ENCODE data around the gene PLXNA2.

Gene PLXNA2

DNA sequence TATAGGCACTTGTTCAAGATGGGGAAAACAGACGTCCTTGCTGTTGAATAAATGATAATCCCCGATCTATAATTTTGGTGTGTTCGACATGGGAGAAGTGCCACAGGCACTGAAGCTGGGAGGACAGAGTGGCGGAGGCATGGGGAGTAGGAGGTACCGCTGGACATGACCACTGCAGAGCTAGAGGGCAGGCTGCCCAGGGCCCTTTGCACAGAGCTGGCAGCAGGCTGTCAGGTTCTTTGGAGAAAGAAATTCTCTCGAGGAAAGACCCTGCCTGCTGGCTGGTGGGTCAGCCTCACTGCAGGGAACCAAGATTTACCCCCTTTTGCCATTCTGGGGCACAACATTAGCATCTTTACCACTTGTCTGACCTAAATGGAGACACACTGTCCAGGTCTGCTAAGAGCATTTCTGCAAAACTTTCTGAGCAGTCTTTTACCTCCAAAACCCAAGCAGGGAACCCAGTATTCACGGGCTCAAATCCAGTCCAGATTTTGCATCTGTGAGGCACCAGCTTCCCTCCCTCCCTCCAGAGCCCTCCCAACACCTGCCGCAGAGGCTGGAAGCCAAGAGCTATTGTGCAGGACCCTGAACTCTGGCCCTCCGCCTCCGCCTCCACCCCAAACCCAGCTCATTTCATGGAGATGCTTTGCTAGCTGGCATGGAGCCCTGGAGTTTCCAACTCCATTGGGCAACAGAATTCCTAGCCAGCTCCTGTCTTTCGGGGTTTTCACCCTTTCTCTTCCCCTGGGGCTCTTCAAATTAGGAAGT is 142.3 kb downstream of the PLXNA2 start:
- TF ChIP-seq GATA3 (IDR thresholded peaks at IDR 0.05; ENCODE audit: low read depth, low read length) (no peak), GATA2 (IDR thresholded peaks at IDR 0.05; ENCODE audit: low read depth, low read length) (no peak)

DNA sequence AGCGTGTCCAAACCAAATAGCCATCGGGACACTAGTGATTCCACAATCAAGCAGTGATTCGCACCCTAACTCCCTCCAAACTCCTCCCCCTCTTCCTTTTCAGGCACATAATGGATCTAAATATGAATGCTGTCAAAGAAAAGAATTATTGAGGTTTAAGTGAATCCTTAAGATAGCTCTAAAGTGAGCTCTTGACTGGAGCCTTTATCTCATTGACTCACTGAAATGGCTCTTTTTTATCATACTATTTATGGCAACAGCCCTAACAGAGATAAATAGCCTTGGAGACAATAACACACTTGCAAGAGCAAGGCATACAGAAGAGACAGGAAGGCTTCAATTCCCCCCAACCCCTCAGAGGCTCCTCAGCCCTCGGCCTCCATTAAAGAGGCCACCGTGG is 143.3 kb downstream of the PLXNA2 start:
- TF ChIP-seq GATA2 (IDR thresholded peaks at IDR 0.05; ENCODE audit: low read depth, low read length) (no peak), GATA3 (IDR thresholded peaks at IDR 0.05; ENCODE audit: low read depth, low read length) (no peak)

DNA sequence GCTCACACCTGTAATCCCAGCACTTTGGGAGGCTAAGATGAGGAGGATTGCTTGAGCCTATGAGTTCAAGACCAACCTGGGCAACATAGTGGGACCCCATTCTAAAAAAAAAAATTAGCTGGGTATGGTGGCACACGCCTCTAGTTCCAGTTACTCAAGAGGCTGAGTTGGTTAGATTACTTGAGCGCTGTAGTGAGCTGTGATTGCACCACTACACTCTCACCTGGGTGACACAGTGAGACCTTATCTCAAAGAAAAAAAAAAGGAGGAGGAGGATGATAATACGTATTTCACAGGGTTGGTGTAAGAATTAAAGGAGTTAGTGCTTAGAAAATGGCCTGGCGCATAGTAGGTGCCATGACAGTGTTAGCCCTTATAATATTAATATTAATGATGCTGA is 144.1 kb downstream of the PLXNA2 start:
- TF ChIP-seq GATA3 (IDR thresholded peaks at IDR 0.05; ENCODE audit: low read depth, low read length) (no peak), GATA2 (IDR thresholded peaks at IDR 0.05; ENCODE audit: low read depth, low read length) (no peak)

DNA sequence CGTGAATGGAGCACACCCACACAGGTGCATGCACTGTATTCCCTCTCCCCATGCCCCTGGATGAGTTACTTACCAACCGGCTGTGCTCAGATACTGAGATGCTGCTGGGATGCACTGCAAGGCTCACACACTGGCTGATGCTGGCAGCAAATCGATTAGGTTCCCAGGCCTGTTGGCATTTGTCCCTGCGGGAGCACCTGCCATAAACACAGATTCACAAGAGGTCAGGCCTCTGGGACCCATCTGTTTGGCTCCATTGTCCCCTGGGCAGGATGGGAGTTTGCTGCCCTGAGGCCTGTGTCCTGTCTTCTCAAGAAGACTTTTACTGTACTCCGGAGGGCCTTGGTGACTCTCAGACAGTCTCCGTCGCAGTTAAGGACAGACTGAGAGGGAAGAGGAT is 145.4 kb downstream of the PLXNA2 start:
- no peak for TF ChIP-seq GATA2 (IDR thresholded peaks at IDR 0.05; ENCODE audit: low read depth, low read length)
- TF ChIP-seq GATA3 (IDR thresholded peaks at IDR 0.05; ENCODE audit: low read depth, low read length) = no peak

DNA sequence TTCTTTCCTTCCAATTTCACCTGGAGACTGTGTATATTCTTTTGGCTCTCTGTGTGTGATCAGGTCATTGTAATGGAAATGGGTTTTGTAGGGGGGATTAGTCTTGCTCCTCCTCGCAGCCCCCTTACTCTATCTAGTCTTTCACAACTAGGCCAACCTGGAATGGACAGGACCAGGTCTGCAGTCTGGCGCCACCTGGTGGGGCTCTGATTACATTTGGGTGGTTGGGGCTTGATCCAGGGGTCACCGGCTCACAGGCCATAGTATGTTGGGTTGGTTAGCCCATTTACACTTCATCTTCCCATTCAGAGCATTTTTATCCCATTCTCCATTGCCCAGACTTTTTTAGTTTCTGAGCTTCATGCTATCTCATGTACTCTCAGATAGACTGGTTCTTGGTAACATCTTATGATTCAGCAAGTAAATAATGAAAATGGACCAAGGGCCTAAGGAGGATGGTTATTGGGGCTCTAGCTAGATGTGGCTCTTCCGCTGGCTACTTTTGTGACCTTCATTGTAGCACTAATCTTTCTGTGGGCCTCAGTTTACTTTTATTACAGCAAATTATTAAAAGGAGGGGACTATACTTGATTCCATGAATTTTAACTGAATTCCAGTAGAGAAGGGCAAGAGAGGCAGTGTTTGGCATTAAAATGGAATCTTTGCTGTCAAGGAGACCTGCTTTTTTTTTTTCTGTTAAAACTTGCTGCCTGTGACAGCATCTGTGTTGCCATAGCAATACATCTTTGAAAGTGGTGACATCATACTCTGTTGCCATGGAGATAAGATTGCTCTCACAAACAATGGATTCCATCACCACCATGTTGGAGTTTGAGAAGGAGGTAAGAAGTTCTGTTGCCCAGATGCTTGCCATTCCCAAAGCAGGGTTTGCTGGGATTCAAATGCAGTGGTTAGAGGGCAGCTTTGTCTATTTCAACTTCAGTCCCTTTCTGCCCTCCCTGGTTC is 150.1 kb downstream of the PLXNA2 start:
- TF ChIP-seq GATA3 (IDR thresholded peaks at IDR 0.05; ENCODE audit: low read depth, low read length) = no peak

DNA sequence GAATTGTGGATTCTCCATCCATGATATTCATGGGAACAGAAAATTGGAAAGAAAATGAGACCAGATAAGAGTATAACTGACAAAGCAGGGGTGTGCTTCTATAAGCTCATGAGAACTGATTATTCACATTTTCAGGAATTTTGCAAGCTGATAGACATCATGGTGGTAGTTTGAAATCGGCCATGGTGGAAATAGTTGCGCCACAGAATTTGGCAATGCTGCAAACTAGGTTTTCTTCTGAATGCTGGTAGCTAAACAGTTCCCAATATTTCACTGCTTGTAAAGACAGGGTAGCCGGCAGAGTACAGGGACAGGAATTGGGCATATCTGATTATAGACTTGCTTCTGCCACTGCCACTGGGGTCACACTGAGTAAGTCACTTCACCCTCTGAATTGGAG is 151.1 kb downstream of the PLXNA2 start:
- TF ChIP-seq GATA3 (IDR thresholded peaks at IDR 0.05; ENCODE audit: low read depth, low read length) (no peak), GATA2 (IDR thresholded peaks at IDR 0.05; ENCODE audit: low read depth, low read length) (no peak)

DNA sequence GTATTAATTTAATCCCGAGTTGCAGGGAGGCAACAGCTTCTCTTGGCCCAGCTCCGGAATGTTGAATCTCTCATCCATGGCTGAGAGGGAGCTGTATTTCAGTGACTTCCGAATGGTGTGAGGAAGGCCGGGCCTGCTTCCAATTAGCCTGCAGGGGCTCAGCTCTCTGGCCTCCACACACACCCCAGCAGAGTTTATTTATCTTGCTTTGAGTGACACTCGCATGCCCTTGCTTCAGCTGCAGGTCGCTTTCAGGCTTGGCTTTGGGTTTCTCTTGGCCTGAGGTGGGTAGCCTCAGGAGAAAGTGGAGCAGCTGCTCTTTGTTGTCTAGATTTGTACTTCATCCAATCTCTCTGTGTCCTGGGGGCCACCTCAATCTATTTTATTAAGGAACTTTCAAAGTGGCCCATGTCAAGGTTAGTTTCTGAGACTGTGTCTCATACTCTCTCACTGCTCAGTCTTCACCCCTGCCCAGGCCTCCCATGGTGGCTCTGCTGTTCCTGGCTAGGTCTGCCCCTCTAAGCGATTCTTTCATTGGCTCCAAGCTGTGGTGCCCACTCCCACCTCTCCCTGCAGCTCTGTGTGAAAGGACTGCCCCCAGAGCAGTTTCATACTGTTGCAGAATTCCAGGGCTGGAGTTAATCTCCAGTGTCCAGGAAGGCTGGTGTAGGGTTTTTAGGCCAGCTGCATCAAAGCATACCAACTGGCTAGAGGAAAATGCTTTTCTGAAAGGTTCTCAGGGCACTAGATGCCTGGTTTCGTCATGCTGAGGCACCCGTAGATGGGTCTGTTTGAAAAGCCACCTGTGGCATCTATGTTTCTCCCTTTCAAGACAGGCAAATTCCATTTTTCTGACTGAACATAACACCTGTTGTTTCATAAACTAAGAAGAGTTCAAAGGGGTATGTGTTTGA is 153.5 kb downstream of the PLXNA2 start:
- TF ChIP-seq GATA3 (IDR thresholded peaks at IDR 0.05; ENCODE audit: low read depth, low read length) (no peak), GATA2 (IDR thresholded peaks at IDR 0.05; ENCODE audit: low read depth, low read length) (peak; percentile 12; the same call in 1 of the 2 replicates)

DNA sequence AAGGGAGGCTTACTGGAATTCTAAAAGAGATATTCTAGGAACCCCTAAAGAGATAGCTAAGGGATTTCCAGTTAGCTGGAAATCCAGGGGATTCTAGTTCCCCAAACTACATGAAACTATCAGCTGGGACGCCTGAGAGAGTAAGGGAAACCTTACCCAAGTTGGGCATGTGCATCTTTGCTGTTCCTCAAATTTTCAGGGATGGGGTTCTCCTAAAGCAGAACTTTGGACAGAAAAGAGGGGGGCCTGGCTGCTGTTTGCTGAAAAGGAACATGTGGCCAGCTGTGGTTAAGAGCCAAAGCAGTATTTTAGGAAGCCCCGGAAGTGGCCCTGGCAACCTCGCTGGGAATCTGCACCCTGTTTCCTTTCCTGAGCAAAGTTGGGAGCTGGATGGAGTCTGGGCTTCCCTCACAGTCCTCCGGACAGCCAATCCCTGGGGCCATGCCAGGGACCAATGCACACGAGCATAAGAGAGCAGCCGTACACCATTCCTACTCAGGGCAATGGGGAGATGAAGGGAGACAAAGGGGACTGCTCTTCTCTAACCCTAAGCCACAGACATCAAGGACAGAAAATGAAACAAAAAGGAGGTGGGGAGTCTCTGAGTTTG is 154.3 kb downstream of the PLXNA2 start:
- TF ChIP-seq GATA2 (IDR thresholded peaks at IDR 0.05; ENCODE audit: low read depth, low read length) (no peak), GATA3 (IDR thresholded peaks at IDR 0.05; ENCODE audit: low read depth, low read length) (no peak)

DNA sequence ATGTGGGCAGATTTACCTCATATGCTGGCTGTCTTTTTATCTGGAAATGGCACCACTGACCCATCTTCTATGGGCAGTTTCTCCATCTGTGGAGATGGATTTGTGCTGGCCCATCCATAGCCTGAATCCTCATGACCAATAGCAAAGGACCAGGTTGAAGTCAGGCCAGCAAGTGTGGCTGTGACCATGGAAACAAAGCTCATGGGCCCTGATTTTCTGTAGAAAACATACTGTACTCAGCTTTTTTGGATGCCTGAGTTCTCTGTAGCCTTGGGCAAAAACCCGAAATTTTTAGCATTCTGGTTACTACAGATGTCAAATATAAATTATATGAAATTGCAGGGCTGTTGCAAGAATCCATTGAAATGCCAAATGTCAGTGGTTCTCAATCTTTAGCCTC is 155.0 kb downstream of the PLXNA2 start:
- TF ChIP-seq GATA3 (IDR thresholded peaks at IDR 0.05; ENCODE audit: low read depth, low read length) = no peak
- TF ChIP-seq GATA2 (IDR thresholded peaks at IDR 0.05; ENCODE audit: low read depth, low read length) = no peak

DNA sequence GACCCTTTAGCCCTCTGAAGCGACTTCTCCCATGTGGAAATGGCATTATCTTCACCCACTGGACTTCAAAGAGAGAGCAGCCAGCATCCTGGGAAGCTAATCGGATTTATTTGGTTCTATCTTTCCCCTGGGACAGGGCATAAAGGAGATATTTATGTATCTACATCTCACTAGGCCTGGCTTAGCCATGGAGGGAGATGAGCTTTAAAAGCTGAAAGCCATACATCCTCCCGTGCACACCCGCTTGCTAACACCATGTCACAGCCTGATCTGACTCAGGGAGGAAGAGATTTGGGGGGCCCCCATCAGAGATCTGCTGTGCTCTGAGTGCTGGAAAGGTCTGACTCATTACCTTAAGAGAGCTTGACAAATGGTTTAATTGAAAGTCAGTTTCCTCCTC is 155.9 kb downstream of the PLXNA2 start:
- TF ChIP-seq GATA3 (IDR thresholded peaks at IDR 0.05; ENCODE audit: low read depth, low read length) (no peak), GATA2 (IDR thresholded peaks at IDR 0.05; ENCODE audit: low read depth, low read length) (peak; percentile 59; the same call in 1 of the 2 replicates)

DNA sequence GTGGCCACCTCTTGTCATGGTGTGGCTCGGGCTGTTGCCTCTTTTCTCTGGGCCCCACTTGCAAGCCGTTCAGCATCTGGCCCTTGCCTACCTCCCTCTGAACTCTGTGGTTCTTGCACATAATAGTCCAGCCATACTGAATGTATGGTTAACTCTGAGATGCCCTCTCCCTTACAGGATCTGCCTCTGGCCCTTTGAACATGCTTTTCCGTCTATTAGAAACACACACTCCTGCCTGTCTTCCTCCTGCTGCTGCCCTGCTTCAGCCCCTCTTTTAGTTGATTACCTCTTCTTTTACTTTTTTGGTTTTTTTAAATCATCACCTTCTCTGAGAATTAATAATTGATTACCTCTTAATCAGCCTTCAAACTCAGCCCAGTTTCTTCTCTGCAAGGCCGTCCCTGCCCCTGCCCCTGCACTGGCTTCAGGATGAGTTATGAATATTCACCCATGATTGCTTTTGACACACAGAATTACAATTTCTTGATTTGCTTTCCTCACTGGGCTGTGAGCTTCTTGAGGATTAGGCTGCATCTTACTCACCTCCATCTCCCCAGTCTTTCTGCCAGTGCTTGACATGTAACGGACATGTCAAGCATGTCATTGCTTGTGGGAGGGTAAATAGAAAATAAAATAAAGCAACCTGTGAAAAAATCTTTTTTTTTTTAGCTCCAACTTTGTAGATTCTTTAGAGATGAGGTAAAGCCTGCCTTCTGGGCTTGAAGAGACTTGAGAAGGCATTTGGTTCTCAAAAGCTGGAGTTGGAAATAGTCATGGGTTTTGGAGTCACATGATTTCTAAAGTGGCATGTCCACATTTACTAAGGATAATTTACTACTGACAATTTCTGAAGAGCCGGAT is 158.3 kb downstream of the PLXNA2 start:
- TF ChIP-seq GATA3 (IDR thresholded peaks at IDR 0.05; ENCODE audit: low read depth, low read length) = no peak
- no peak for TF ChIP-seq GATA2 (IDR thresholded peaks at IDR 0.05; ENCODE audit: low read depth, low read length)

DNA sequence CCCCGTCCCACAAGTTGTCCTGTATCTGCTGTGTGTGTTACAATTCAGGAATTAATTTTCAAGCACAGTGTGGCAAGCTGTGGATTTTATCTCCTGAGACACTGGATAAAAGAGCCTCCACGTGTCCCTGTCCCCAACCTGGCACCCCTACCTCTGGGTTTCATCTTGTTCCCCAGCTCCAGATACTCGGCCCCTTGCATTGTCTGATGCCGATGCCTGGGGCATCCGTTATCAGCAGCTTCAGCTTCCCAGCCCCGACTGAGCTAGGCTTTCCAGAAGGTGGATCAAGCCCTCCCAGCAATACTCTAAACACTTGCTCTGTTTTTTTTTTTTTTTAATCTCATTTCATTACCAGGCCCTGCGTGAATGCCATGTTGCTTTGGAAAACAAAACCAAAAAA is 159.4 kb downstream of the PLXNA2 start:
- TF ChIP-seq GATA3 (IDR thresholded peaks at IDR 0.05; ENCODE audit: low read depth, low read length) (peak; percentile 30; the same call in 1 of the 2 replicates), GATA2 (IDR thresholded peaks at IDR 0.05; ENCODE audit: low read depth, low read length) (peak; percentile 93)
